Stimulated activated CD8-positive, alpha-beta memory T cell treated with anti-CD3 and anti-CD28 coated beads, Interleukin-15, amount 100 ng/mL, for 4 hours (primary cell): Measurements from ENCODE around the gene MTCL3.

Experiments
- DNase-seq, 2 donors: peaks; one replicate each; pipeline ENCODE4 v3.0.0-alpha.2; 2020; ENCODE audit warnings: low read depth in 2 of 2

Gene MTCL3

DNA sequence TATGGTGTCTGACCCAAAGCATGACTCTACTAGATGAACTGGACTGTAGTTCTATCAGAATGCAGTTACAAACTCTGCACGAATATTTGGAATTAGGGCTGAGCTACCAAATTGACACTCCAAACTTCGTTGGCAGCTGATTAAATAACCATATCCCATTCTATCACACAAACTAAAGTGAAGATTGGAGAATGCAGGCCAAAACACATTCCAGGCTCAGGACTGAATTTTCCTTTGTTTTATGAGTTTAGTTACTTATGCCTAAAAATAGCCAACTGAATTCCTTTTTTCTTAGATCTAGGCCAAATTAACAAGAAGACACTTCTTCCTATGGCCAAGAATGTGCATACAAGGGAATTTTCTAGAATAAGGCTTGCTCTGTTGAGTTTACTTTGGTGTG is 50.2 kb downstream of the MTCL3 start:
- no peak for DNase-seq

DNA sequence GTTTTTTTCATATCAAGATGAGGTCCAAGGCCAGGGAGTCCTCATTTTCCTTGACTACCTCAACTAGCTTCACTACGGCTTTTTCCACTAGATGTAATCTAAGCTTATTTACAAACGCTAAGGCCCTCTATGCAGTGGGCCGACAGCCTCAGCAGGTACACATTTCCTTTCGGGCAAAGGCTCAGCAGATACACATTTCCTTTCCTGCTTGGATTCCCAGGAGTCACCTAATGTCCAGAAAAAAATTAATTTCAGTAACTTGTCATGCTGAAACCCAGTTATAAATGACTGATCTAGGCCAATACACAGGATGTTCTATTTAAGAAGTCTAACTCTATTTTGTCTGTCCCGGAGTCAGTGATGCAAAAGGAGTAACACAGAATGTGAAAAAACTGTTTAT is 52.7 kb downstream of the MTCL3 start:
- no peak for DNase-seq

DNA sequence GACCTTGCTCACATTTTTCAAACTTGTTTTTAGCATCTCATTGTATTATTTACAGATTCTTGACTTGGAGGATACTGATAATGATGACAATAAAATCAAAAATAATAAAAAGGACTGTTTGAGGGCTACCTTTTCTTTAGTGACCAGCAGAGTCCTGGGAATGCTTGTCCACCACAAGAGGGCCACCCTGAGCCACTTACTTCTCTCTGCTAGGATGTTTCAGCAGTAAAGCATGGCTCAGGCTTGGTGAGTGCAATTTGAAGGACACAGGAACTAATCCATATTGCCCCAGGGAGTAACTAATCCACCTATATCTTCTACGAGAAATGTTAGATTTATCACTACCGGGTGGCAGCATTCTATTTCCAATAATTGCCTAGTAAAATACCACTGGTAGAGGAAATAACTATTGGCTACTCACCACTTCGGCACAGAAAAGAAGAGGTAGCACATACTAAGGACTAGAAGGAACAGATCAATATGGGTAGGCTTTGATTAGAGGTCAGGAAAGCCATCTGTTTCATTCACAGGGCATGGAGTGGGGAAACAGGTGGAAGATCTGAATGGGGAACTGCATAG is 54.2 kb downstream of the MTCL3 start:
- peak; percentile 16 to 33 for DNase-seq

DNA sequence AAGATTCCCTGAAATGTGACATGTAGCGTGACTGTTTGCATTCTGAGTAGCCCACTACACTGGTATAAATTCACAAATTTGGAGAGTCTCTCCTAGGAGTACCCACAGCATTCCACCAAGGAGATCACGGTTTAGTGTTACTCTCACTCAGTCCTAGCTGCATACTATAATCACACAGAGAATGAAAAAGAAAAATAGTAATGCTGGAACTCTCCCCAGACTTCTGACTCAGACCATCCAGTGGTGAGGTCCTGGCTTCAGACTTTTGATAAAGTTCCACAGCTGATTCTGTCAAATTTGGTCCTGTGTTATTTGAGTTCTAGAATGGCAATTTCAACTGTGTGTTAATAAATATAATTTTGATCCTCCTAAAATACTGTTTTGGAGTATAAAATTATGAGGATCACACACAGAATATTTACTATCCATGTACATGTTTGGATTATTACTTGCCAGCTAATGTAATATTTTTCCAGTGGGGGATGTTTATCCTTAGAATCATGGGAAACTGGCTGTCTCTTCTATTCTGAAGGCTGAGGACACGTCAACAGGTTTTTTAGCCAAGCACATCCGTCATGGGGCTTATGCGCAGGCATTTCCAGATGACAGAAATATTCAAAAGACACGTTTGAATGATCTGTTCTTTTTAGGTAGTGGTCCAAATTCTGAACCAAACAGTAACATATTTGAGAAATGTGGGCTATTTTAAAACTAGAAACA is 54.8 kb downstream of the MTCL3 start:
- DNase-seq, result no peak

DNA sequence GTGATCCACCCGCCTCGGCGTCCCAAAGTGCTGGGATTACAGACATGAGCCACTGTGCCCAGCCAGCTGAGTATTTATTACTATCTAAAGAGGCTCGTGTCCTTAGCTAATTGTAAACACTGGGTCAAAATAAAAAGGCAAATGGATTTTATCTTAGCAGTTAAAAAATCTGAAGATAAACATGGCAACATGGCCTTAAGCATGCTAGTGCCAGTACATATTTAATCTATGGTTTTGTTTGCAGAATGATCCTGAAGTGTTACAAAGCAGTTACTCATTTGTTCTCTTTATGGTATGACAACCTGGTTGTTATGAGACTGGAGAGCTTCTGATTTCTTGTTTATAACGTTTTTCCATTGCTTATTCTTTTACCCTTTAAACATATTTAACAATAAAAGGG is 56.1 kb downstream of the MTCL3 start:
- DNase-seq, result no peak

DNA sequence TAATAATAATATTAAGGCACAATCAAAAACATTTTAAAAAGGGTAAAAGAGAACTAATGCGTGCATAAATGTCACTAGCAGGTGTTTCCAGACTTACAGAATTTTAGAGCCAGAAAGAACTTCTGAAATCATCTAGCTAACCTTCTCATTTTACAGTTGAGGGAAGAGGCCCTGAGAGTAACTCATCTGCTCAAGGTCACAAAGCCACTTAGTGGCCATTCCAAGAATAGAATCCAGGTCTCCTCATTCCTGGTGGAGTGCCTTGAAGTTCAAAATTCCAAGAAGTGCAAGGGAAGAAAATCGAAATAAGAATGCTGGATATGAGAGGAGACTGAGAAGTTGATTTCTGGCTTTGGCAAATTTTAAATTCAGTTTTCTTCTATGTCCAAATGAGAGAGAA is 56.8 kb downstream of the MTCL3 start:
- no peak for DNase-seq

DNA sequence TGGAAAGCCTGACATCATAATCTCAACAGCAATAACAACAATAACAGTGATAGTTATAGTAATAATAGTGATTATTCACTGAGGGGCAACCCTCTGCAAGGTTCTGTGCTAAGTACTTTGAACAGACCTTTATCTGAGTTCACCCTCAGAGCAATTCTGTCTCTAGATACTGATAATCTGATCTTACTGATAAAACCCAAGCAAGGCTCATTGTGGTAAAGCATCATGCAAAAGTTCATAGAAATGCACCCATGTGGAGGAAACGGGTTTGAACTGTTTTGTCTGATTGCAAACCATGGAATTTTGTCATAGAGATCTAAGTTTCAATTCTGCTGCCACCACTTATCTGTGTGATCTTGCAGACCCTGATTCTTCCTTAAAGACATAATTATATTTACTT is 58.7 kb downstream of the MTCL3 start:
- no peak for DNase-seq

DNA sequence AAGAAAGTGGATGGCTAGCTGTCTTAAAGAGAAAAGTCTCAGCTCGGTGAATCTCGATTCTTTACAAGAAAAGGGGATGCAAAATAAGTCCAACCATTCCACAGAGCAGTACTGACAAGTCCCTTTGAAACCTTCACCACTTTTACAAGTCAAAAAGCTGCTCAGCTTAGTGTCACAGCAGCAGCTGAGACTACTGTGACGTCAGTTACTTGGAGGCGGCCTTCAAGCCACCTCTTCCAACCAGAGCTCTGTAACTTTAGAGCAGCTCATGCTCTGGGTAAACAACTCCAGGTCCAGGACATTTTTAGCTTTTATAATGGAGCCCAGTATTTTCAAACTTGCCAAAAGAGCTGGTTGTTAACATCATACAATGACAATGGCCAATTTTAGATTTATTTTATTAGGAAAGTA is 59.9 kb downstream of the MTCL3 start, which contains the start of gene KIAA0408:
KIAA0408 (minus strand) TSS at position 159 of the 411 bp plus-strand sequence. CDS start 5,408 bp downstream, outside the sequence.
- DNase-seq, result no peak

DNA sequence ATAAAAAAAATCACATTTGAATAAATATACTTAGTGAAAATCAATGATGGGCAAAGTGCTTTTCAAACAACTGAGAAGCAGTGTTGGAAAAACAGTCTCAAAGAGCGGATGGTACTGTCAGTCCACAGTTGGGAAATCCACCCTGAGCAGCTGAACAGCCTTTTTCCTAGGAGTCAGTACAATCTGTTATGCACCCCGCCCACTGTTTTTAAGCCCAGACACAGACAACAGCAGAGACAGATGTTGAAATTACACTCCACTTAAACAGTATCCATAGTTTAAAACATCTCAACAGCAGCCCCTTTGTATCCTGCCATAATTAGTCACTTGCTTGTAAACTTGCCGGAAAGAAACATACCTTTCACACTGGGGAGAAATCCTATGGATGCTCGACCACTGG is 60.3 kb downstream of the MTCL3 start:
- DNase-seq, result no peak

DNA sequence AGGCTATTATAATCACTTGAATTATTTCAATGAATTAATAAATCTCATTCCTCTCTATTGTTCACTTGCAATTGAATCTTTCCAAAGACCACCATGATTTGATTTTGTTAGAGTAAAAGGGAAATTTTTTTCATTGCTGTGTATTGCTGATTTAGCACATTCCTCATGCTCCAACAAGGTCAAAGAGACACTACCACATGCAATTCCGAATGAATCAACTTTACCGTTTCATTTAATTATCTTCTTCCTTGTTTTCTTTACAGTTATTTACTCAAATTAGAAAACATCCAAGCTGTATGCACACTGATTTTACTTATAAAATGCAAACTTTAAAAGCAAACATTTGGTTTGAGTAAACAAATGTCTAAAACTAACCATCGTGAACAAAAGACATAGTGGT is 60.9 kb downstream of the MTCL3 start:
- no peak for DNase-seq

DNA sequence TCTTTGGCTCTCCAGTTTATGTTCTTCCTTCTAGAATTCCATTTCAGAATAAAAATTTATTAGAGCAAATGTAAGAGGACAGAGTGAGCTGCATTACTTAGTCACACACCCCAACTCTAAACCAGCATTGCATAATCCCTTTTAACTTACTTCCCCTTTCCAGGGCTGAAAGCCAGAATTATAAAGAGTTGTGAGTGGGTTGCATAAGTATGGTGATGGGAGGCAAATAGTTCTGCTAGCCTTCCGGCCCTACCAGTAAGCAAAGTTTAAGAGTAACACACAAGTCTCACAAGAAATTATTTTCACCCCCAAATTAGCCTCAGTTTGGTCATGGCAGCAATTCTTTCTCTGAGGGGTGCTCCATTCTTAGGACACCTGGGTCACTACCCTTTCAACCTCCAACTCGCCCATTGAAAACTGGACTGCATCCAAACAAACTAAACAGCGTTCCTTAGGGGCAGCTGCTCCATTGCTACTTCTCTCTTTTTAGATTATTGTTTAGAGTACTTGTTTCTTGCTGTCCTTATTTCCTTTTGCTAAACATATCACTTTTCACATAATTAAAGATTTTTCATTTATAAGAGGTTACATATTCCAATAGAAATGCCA is 61.6 kb downstream of the MTCL3 start:
- no peak for DNase-seq

DNA sequence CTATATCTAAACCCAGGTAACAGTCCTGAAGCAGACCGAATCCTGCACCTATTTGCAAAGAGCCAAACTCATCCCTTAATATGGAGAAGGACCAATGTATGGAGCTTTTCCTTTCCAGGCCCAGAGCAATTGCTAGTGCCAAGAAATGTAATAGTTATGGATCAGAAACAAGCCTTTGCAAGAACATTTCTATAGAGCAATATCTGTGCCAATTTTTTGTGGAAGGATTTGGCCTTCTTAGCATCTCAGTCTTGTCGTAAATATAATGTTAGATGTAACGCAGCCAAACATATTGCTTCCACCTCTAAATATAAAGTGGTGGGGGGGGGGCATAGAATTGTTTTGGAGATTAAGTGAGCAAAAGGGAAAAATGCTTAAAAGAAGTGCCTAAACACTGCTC is 62.7 kb downstream of the MTCL3 start:
- no peak for DNase-seq

DNA sequence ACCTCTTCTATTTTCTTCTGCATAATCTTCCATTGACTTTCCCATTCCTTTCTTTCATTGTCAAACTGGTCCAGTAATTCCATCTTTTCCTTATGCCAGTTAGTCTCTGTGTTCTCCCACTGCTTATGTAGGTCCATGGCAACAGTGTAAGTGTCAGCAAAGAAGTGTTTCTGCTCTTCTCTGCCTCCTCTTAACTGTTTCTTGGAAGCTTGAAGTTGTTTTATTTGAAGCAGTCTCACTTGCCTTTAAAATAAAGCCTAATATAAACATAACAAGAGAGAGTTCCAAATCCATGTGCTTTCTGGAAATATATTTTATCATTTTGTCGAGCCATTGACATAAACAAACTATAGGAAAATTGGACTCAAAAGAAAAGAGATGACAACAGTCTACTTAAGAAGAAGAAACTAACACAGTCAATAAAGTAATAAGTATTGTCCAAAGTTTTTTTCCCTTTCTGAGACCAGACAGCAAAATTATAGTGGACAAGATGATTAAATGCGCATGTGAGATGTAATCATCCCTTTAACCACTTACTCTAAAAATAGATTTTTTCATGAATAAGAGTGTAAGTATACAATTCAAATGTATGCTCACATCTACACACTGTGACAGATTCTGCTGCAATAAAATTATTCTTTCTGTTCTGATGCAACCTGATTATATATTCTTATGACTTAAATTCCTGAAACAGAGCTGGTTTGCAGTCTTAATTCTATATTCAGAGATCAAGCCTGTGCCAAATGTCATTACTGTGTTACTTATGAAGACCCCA is 65.1 kb downstream of the MTCL3 start:
- no peak for DNase-seq

DNA sequence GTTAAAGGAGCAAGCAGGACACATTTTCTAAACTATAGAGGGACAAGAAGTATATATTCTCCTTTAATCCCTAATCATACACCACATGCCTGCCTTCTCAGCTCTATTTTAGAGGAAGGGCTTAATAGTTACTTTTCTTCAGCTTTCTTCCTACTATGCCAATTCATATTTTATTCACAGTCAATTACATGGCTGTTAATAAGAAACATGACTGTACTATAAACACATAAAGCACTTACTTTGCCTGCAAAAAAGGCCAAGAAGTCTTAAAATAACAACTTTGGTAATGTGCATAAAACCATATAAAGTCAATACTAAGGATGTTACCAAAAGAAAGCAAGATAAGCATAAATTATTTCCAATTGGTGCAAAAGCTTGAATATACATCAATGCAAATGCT is 66.3 kb downstream of the MTCL3 start:
- DNase-seq, result no peak

DNA sequence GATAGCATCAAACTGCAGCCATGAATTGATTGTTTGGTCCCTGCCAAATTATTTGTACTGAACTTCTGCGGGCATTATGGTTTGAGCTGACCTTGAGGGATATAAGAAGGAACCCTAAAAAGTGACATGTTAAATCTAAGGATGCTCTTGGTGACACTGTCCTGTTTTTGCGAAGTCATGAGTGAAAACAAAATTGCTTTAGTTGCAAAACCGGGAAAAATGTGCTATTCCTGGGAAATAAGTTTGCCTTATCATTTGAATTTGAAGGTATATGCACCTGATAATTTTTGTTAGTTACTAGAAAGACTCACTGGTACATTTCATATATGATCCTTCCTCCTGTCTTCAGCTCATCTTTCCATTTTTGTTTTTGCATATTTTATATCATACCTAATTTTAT is 67.7 kb downstream of the MTCL3 start:
- DNase-seq, result no peak

DNA sequence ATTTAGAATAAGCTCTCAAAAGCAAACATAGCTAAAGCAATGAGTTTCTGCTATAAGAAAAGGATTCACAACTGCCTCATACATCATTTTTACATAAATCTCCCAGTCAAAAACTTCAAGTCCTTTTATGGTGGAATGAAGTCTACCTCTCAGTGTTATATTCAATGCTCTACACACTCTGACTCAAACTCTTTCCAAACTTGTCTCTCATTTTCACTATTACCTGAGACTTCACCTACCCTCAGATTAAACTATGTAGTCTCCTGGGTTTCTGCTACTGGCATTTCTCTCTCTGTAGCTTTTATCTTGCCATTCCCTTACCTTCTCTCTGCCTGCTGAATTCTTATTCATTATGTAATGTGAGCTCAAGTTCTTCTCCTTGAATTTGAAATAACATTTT is 71.4 kb downstream of the MTCL3 start:
- DNase-seq, result no peak

DNA sequence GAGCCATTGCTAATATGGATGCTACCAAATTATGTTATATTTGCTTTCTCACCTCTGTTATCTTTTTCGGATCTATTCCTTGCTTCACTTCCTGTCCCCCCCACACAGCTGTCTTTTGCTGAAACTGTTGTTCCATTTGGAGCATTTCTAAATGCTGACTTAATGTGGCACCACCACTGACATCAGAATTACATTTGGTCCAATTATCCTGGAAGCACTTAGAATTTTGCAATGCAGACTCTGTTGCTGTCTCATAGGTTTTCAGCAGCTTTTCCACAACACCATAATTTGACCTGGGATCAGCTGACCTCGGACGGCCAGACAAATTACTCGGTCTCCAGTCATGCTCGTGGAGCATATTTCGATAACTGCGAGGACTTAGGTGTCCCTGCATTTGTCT is 72.8 kb downstream of the MTCL3 start:
- DNase-seq, result no peak

DNA sequence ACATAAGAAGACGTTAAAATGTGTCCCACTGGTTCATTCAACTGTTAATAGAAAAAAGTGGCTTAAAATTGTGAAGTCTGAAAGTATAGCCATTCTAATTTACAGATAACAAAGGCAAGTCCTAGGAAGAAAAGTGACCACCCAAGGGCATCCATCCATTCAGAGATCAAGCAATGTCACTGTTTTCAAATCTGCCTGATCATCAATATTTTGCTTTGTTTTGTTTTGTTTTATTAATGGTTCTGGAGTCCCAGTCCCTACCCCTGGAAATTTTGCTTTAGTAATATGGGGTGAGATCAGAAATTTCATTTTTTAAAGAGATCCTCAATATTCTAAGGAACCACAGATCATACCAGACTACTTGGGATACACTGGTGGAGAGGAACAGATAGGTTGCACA is 77.3 kb downstream of the MTCL3 start:
- DNase-seq, result no peak

DNA sequence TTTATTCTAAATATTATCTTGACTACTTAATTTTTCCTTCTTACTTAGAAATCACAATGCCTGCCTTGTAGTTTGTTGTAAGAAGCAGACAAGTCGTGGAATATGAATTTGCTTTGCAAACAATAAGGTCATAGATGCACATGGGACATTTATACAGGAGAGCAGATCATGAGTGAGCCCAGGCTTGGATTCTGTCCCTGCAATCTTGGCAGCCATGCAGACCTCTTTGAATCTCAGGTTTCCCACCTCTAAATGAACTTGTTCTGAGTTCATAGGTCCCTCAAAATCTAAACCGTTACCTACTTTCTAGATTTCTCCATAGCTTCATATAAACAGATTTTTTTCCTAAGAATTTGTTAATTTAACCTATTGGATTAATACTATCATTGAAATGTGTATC is 79.4 kb downstream of the MTCL3 start:
- DNase-seq, result no peak

DNA sequence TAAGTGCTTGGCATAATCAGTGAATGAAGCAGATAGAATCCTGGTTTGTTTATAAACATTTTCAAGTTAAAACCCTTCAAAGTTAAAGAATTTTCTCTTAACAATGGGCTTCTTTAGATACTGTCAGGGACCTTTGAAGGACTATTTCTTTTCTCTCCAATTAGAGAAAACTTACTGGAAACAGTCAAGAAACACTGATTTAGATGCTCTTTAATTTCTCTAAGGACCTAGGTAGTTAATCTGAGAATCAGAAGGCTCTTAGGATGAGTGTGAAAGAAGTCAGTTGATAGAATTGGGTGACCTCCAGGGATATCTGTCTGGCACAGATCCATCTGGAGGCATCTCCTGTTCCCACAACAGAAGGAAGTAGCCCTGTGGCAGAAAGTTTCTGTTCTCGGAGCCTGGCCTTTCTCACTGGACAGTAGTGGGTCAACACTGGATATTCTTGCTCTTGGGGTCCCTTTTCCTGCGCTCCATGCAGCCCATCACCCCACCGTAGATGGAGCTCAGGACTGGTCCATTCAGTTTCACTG is 82.5 kb downstream of the MTCL3 start:
- no peak for DNase-seq

DNA sequence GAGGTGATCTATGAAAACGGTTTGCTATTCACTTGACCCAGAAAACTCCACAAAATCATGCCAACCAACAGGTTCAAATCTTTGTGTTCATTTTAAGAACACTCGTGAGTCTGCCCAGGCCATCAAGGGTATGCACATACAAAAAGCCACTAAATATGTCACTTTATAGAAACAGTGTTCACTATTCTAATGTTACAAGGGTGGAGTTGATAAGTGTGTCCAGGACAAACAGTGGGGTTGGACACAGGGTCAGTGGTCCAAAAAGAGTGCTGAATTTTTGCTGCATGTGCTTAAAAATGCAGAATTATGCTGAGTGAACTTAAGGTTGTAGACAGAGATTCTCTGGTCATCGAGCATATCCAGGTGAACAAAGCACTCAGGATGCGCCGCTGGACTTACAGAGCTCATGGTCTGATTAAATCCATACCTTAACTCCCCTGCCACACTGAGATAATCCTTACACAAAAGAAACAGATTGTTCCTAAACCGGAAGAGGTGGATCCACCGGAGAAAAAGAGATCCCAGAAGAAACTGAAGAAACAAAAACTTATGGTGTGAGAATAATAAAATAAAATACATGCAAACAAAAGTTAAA is 83.4 kb downstream of the MTCL3 start:
- DNase-seq, result no peak

DNA sequence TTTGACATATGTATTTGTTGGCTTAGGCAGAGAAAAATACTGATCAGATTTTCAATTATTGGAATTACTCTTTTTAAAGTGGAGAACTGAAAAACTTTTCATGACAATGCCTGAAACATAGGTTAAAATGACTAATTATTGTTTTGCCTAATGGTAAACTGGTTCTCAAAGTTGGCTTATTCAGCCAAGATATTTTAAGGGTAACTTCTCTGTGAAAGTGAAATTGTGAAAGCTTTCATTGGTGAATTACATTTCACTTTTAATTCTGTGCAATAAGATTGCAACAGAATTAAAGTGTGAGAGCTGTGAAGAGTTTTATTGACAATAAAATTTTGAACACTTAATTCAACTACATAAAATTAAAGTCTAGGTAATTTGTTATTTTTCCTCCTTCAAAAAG is 84.5 kb downstream of the MTCL3 start:
- no peak for DNase-seq
